GM21423 (cell line): ENCODE data around the gene CFAP53.
A peak's percentile ranks its signal among the peaks of the same experiment; 100 is the strongest.

Experiments
- ATAC-seq: cut with Tn5 transposase; IDR thresholded peaks from one replicate; pipeline ENCODE4 v1.9.1; 2021; ENCODE audit warnings: mild to moderate bottlenecking, moderate library complexity; ENCODE audit not compliant: unreplicated experiment

The CFAP53 gene

DNA sequence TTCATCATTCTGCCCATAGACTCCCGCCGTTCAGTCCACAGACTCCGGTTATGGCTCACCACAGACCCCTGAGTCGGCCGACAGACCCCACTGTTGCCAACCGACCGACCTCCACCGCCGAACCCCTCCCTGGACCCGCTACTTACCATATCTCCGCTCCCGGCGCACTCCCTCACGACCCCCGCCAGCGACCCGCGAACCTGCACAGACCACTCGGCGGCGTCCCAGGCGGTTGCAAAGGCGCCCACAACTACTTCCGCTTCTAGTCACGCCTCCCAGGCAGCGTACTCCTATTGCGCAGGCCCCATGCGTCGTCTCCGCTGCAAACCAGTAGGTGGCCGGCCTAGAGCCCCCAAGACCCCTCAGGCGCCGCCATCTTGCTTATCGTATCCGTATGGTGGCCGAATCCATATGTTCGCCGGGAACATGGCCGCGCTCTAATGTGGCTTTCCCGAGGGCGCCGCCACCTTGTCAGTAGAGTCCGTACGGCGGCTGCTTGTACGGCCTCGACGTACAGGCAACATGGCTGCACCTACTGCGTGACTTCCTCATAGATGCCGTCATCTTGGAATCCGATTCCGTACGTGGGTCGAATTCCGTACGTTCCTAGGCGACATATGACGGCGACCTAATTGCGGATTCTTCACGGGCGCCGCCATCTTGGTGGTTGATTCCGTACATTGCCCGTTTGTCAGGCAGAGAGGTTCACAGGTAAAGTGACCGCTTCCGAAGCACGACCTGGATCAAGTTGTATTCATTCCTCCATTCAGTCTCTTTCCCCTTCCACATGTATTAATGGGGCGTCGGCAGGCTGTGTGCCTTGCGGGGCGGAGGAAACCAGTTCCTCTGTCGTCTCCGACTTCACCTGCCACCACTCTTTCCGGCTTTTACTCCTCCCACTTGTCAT is 21.4 kb upstream of the CFAP53 start, which contains the start of gene CXXC1:
Gene CXXC1, minus strand, starts transcription at position 252 of the 907 bp plus-strand sequence. Its CDS starts 103 bp downstream, at position 149.
- peak; percentile 91 for ATAC-seq

DNA sequence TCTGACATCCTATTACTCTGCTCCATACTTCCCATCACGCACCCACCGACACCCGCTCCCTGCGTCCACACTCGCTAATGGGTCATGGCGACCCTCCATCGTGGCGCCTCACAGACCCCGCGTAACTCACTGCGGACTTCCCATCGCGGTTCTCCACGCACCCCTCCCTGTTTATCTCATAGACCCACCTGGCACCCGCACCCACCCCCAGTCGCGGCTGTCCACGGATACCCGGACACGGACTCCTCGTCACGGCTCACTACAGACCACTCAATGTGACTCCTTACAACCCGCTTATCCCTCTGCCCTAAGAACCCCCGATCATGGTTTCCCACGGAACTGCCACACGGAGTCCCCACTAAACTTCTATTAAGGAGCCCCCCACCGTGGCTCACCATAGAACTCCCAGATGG is 20.7 kb upstream of the CFAP53 start:
- no peak for ATAC-seq

DNA sequence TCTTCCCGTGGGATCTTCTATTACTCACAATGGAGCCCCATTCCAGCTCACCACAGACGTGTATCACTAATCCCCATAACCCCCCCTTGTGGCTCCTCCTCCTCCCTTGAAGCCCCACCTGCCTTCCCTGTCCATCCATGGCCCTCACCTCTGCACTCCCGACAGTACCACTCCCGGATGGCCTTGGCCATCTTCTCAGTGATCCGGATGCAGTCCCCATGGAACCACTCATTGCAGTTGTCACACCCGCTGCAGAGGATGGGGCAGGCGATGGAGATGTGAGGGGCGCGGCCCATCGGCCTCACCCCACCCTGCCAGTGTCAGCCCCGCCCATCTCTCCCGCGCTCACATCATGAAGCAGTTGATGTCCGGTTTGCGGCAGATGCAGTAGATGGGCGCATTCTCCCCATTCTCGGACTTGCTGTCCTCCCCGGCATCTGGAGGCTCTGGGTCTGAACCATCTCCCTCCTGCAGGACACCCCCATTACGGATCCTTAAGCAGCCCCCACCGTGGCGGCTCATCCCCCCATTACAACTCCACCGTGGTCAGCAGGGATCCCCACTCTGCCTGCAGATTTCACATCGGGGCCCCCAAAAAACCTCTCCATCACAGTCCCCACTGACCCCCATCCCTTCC is 20.2 kb upstream of the CFAP53 start:
- no peak for ATAC-seq

DNA sequence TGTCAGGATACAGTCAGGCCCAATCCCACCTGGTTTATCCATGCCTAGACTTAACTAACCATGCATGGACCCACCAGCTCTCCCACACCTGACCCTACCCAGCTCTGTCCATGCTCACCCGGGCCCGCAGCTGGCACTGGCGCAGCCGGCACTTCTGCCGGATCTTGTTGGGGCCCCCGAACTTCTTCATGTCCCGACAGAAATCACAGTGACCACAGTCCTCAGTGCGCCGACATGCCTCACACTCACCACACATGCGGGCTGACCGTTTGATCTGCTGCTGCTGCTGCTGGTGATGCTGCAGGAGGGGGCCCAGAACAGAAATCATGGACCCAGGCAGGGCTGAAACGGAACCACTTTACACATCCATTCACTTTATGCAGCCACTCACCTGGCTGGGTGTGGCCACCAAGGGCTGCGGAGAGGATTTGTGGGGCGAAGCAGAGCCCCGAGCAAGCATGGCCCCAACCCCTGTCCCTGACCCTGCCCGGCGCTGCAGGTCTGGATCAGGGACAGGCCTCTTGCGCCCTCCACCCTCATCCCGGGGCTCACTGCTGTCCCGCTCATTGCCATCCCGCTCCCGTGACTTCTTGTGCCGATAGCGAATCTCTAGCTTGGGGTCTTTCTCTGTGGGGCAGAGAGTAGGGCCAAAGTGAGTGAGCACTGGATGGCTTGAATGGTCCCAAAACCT is 19.5 kb upstream of the CFAP53 start:
- ATAC-seq, result no peak

DNA sequence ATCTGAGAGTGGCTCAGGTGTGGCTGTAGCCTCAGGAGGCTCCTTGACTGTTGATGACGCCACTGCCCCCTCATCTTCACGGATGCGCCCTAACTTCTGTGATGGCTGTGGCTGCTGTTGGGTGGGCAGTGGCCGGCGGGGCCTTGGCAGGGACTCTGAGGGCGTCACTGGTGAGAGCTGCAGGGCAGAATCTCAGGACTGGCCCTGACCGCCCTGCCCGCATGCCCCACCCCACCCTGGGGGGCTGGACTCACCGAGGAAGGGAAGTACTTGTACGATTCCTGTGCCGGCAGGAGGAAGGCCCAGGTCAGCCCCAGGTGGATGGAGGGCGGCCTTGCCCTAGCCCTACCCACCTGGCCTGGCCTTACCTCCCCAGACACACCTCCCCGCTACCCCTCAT is 18.8 kb upstream of the CFAP53 start:
- ATAC-seq, result no peak

DNA sequence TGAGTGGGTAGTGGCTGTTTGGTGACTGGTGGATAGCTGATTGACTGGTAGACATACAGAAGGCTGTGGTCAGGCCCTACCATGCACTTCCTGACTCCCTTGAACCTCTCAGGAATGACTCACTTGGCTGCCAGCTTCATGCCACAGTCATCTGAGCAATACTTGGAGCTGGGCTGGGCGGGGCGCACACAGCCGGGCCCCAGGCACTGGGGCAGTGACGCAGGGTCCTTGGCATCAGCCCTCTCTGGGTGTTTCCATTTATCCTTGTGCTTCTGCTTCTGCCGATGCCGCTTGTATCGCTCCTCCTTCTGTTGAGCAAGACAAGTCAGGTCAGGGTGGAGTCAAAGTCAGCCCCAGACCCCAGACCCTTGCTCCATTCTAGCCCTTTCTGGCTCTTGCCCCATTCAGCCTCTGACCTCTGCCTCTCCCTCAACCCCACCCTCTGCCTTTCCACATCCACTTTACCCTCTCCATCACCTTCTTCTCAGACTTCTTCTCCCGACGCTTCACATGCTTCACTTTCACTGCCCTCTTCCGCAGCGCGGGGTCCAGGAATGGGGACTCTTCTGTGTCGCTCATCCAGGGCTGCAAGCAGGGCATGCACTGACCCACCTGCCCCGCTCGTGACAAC is 18.1 kb upstream of the CFAP53 start:
- ATAC-seq, result no peak

DNA sequence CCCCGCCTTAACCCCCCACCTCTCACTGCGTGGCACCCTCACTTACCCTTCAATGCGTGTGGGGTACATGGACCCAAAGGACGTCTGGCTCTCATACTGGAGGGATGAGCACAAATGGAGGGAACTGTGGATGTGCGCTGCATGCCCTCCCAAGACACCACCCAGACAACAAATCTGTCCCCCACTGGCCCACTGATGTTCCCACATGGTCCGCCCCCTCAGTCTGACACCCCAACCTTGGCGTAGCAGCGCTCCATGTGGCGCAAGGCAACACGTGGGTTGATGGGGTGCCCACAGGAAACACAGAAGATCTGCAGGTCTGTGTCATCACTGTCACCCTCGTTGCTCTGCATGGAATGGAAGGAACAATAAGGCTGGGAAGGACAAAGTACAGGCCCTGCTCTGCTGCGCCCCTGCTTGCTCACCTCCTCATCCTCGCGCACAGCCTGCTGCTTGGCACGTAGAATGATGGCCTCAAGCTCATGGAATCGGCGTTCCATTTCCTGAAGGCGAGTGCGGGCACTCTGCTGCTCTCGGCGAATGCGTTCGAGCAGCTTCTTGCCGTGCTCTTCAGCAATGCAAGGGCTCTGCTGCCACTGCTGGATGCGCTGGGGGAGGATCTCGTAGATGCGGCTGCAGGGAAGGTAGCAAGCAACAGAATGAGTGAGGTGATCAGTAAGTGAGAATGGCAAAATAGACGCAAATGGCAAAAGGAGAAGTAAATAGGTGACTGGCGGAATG is 17.3 kb upstream of the CFAP53 start:
- ATAC-seq, result no peak

DNA sequence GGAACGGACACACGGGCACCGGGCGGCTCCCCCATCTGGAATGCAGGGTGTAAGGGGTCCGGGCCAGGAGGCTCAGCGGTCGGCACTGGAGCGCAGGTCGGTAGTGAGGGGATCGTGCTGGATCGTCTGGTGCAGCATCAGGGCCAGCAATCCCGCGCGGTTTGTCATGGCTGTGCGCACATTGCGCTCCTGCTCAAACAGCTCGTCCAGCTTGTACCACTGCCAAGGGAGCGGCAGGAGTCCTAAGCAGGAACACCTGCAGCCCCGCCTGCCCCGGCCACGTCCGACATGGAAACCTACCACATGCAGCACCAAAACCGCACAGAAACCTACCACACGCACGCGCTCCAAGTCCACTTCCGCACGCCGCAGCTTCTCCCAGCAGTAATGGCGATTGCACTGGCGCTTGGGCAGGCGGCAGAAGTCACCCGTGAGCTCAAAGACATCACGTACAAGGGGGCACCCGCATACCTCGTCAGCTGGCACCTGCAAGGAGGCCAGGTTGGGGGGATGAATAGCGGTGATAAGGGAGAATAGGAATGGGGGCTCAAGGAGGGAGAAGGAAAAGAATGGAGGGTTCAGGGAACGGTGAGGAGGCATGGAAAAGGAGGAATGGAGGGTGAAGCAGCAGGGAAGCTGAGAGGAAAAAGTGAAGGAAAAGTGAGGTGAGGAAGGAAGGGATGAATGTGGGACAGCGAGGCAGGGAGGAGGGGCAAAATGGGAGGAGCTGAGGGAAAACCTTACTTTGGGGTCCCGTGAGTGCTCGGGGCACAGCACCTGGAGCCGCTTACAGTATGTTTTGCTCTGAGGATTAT is 16.4 kb upstream of the CFAP53 start:
- no peak for ATAC-seq

DNA sequence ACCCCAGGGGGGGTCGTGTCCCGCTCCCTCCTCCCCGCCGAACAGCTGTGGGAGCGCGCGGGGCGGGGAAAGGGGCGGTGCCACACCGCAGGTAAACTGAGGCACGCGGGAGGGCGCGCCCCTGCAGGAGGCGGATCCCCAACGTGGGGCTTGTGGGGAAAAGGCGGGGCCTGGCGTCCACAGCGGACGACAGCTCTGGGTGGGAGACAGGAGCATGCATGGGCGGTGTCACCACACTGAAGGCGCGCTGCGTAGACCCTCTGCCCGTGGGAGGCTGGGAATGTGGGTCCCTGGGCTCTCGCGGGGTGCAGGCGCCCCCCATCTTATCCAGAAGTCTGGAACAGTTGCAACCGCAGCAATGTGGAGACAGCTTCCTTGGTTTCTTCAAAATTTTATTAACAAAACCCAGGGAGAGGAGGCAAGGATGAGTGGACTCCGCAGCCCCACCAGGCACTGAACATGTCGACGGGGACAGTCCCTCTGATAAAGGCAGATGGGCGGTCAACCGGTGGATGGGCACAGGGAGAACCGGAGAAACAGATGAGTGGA is 15.8 kb upstream of the CFAP53 start:
- ATAC-seq, result no peak

DNA sequence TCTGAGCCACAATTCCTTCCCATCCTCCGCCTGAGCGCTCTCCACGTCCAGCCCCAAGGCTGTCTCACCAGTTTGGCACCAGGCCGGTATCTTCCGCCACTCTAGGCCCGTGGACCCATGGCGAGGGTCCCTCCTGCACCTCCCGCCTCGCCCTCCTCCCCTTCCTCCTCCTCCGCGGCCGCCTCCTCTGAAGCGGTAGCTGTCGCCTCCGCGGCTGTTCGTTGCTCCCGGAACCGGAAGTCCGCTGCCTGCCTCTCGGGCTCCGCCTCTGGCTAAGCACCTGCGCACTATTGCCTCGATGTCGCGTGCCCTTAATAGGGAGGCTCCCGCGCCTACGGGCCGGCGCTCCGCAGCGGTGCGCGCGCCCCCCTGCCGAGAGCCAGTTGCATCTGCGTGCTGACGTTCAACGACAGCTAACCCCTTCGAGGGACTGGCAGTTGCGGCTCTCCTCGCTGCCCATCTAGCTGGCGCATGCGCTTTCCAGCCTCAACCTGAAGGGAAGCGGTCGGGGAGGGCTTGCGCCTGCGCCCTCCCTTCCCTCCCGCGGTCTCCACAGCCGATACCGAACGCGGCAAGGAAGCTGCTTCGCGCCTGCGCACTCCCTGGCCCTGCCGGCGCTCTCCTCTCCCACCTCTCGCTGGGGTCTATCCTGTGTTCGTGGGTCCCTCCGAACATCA is 15.1 kb upstream of the CFAP53 start, which contains the start of gene MBD1:
Gene MBD1, minus strand, starts transcription at position 229 of the 677 bp plus-strand sequence. CDS start 1,531 bp downstream, outside the sequence.
- ATAC-seq, result peak; percentile 89

DNA sequence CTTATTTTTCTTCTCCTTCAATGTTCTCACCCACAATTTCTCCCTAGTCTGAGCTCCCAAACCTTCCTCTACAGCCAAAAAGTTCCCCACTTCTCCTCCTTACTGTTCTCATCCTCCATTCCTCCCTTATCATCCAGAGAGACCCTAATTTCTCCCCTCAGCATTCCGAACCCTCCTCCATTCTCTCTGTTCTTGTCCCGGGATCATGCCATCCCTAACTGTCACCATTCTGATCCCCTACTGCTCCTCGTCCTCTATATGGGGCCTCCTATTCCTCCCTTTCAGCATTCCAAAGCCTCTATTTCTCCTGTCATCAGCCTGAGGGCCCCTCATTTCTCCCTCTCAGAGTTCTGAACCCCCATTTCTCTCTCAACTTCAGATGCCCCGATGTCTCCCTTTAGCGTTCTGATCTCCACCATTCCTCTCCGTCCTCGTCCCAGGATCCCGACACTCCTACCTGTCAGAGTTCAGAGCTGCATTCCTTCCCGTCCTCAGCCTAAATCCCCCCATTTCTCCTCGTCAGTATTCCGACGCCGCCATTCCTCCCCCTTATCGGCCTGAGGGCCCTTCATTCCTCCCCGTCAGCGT is 14.5 kb upstream of the CFAP53 start:
- ATAC-seq, result no peak

DNA sequence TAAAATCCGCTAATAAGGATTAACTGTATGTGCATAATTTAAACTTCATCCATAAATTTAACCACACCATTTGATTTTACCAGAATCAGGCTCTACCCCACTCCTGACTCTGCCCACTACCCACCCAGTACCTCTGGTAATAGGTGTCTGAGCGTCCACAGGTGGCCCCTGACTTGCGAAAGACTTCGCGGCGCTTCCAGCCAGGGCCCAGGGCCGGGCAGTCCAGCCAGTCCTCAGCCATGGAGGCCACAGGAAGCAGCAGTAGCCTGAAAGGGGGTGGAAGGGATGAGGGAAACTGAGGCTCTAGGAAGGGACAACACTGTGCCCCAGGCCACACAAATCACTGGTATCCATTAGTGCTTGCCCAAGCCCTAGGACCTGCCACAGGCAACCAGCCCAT is 13.5 kb upstream of the CFAP53 start:
- ATAC-seq, result no peak

DNA sequence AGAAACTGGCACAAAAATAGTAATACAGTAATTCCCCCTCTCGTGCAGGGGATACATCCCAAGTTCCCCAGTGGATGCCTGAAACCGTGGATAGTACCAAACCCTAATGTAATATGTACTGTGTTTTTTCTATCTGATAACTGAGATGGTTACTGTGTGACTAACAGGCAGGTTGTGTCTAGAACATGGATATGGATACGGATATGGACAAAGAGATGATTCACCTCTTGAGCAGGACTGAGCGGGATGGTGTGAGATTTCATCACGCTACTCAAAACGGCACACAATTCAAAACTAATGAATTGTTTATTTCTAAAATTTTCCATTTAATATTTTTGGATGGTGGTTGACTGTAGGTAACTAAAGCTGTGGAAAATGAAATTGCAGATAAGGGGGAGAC is 11.6 kb upstream of the CFAP53 start:
- no peak for ATAC-seq

DNA sequence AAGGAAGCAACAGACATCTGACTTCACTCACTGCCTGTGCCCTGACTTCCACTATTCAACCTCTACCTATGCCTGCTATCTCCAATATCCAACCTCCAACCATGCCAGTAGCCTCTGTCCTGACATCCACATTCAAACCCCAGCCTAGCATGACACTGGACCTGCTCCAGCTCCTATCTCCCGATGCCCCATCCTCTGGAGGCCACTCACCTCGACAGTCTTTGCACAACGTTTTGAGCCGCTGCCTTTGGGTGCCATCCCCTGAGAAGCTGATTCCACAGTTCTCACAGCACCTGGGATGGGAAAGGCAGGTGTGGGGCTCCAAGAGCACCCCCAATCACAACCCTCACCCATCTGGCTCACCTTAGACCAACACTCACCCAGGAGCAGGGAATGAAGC is 10.2 kb upstream of the CFAP53 start:
- ATAC-seq, result no peak

DNA sequence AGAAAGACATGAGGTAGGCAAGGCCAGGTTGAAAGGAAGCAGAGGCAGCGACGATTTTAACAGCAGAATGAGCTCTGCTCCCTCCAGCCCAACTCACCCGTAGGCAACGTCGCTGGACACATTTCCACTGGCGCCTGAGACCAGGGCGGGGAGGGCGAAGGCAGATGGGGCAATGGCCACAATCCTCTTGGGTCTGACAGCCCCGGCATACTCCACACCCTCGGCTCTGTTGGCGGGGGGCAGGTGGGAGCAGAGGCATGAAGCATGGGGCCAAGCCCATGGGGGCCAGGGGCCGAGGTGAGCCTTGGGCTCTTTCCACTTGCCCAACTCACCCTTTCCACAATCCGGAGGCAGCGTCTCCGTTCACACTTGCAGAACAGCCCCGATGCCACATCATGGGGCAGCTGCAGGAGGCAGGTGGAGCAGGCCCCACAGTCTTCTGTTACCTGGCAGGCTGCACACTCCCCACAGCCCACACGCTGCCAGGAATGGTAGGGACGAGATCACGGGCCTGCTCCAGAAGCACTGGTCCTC is 9.3 kb upstream of the CFAP53 start:
- no peak for ATAC-seq

DNA sequence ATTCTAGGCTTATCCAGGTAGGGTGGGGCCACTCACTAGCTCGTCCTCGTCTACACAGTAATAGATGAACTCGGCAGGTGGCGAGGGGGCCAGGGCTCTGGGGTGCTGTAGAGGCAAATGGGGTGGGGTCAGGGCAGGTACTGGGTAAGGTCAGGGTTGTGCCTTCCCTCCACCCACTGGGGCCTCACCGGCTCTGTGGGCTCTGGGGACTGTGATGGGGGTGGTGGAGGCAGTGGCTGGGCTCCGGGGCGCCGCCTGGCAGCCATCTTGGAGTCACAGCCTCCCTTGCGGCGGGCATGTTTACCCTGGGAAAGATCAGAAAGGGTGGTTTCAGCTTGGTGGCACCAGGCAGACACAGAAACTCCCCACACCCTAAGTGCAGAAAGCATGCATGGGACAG is 8.6 kb upstream of the CFAP53 start:
- no peak for ATAC-seq

DNA sequence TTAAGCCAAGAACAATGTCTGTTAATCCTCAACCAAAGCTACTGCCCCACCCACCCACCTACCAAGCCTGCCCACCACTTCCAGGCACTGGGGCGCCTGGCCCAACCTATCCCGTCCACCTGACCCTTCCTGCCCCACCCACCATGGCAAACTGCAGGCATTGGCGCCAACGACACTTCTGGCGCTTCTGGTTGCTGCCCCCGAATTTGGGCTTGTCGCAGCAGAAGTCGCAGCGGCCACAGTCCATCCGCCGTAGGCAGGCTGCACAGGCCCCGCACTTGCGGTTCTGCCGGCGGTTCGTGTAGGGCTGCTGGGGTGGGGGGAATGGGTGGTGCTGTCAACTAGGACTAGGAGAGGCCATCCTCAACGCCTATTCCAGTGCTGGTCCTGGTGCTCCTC is 7.7 kb upstream of the CFAP53 start:
- no peak for ATAC-seq
